Keratinocyte (primary cell): ENCODE data around the gene PLXNB1. TPM values are rescaled to one million over a fixed set of nuclear protein-coding genes. Genes with fewer than 3 reads are reported as not detected.

Source experiments
- DNase-seq: peaks from one replicate; pipeline ENCODE4 v3.0.0-alpha.2; 2011; ENCODE audit warnings: low read depth, missing footprints, low spot score
- FAIRE-seq: peaks from 2 replicates; lab custom pipeline; 2011; peaks lifted over from hg19 to GRCh38; lab: Jason Lieb, UNC
- H2AFZ ChIP-seq: 2 replicates; pipeline ENCODE4 v1.6.0; 2012; ENCODE audit warnings: low read length, control low read depth, inconsistent platforms; ENCODE audit not compliant: control insufficient read depth
- H3K27ac ChIP-seq: 2 replicates; pipeline ENCODE4 v1.5.1; 2011; ENCODE audit warnings: low read length; ENCODE audit not compliant: control insufficient read depth, insufficient read depth
- H3K27me3 ChIP-seq: 3 replicates; pipeline ENCODE4 v1.6.0; 2011; ENCODE audit warnings: low read length; ENCODE audit not compliant: control insufficient read depth, insufficient read depth; ENCODE audit errors: extremely low read depth
- H3K36me3 ChIP-seq, 2 experiments: 2 replicates in 1 of 2; 3 replicates in 1 of 2; pipeline ENCODE4 v1.5.1; 2011; ENCODE audit warnings: low read length in 2 of 2, mild to moderate bottlenecking in 1 of 2; ENCODE audit not compliant: control insufficient read depth in 2 of 2, insufficient read depth in 2 of 2; ENCODE audit errors: extremely low read depth in 1 of 2
- H3K4me1 ChIP-seq: 3 replicates; pipeline ENCODE4 v1.5.1; 2011; ENCODE audit warnings: low read length; ENCODE audit not compliant: control insufficient read depth, insufficient read depth; ENCODE audit errors: extremely low read depth
- H3K4me2 ChIP-seq: 3 replicates; pipeline ENCODE4 v1.6.0; 2011; ENCODE audit warnings: low read depth, low read length; ENCODE audit not compliant: control insufficient read depth, insufficient read depth; ENCODE audit errors: extremely low read depth
- H3K4me3 ChIP-seq, 3 experiments: fragments of 200-600 bp in 1 of 3; sonication (generic) in 1 of 3; 2 replicates in 2 of 3; 3 replicates in 1 of 3; pipeline ENCODE4 v1.5.1; 2011 to 2016; ENCODE audit warnings: low read length in 3 of 3, mild to moderate bottlenecking in 3 of 3, control low read depth in 2 of 3, inconsistent platforms in 1 of 3, low read depth in 1 of 3, mixed read lengths in 1 of 3, mixed run types in 1 of 3, moderate library complexity in 1 of 3; ENCODE audit not compliant: control insufficient read depth in 2 of 3, insufficient read depth in 2 of 3; ENCODE audit errors: extremely low read depth in 1 of 3
- H3K79me2 ChIP-seq: 2 replicates; pipeline ENCODE4 v1.6.0; 2012; ENCODE audit warnings: low read length; ENCODE audit not compliant: control insufficient read depth, insufficient read depth
- H3K9ac ChIP-seq: 3 replicates; pipeline ENCODE4 v1.6.0; 2011; ENCODE audit warnings: low read length; ENCODE audit not compliant: control insufficient read depth, insufficient read depth; ENCODE audit errors: extremely low read depth
- H3K9me1 ChIP-seq: 3 replicates; pipeline ENCODE4 v1.6.0; 2011; ENCODE audit warnings: low read length; ENCODE audit not compliant: control insufficient read depth, insufficient read depth; ENCODE audit errors: extremely low read depth
- H3K9me3 ChIP-seq: 2 replicates; pipeline ENCODE4 v1.5.1; 2012; ENCODE audit warnings: low read depth, low read length; ENCODE audit not compliant: control insufficient read depth
- H4K20me1 ChIP-seq: 3 replicates; pipeline ENCODE4 v1.6.0; 2011; ENCODE audit warnings: low read length; ENCODE audit not compliant: control insufficient read depth, insufficient read depth; ENCODE audit errors: extremely low read depth
- EZH2 ChIP-seq: IDR thresholded peaks from one replicate; pipeline ENCODE4 v1.6.1; 2012; ENCODE audit warnings: inconsistent platforms, mild to moderate bottlenecking, low read length, moderate library complexity
- dilution Hi-C: fragments of 300-500 bp; cut with MboI; formaldehyde crosslinking; loops from one replicate; pipeline ENCODE4 v1.7.0; 2020; ENCODE audit warnings: low sequenced_read_pairs; ENCODE audit not compliant: extremely low pct_ligation_motif_present
- polyA plus RNA-seq, 5 experiments: library from polyadenylated mRNA; depleted of rRNA in 3 of 5; stranded (reverse) in 3 of 5; stranded (forward) in 1 of 5; unstranded in 1 of 5; fragments of >200 nt; gene quantifications; 1 replicate in 1 of 5; 2 replicates in 3 of 5; 3 replicates in 1 of 5; pipeline versions ENCODE4 v1.2.1 to v1.2.3, GENCODE V29; 2011 to 2012; ENCODE audit warnings: missing spikeins in 2 of 5, low read depth in 1 of 5, low replicate concordance in 1 of 5
- TF ChIP-seq, protein P1 (sequence below), 3 experiments: IDR thresholded peaks in 1 of 3; conservative IDR thresholded peaks in 1 of 3; optimal IDR thresholded peaks in 1 of 3; 2 replicates in 2 of 3; 3 replicates in 1 of 3; pipeline versions ENCODE3 to v1.5.1; 2011; ENCODE audit warnings: low read length in 3 of 3, mild to moderate bottlenecking in 3 of 3, moderate library complexity in 2 of 3, control low read depth in 1 of 3, inconsistent platforms in 1 of 3; ENCODE audit not compliant: insufficient read depth in 2 of 3; ENCODE audit errors: extremely low read depth in 1 of 3

PLXNB1 gene
- polyA plus RNA-seq, 1 donor (not counting 4 experiments of a cell fraction or from before 2014, with no cell fraction given) = 83.0 TPM

DNA sequence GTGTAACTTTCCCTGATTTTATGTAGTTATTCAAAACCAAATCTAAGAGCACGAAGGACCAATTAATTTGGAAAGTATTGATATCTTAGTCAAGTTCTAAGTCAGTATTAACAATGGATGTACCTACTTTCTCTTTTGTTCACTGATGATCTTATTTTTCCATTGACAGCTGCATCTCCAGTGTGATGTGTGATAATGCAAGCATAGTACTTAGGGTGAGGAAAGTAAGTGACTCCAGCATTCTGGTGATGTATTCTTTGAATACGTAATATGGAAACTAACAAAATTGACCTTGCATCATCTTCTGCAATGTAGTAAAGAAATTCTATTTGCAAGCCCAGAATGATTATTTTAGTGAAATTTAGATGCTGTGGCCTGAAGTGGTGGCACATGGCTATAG, 35.5 kb downstream of the PLXNB1 start:
- Histone ChIP-seq H3K4me3 (no peak overlapping the region), H4K20me1 (no peaks in the 10 kb centered on the region), H2AFZ (no peak overlapping the region), H3K4me1 (no peaks in the 10 kb centered on the region), H3K9me1 (no peaks in the 10 kb centered on the region), H3K4me2 (no peak overlapping the region), H3K9me3 (no peaks in the 10 kb centered on the region), H3K27me3 (no peaks in the 10 kb centered on the region), H3K79me2 (no peaks in the 10 kb centered on the region), H3K9ac (no peak overlapping the region), H3K36me3 (no peaks in the 10 kb centered on the region), H3K27ac (no peak overlapping the region)
- FAIRE-seq (no peak), DNase-seq (no peak)
- dilution Hi-C loops = no loop called here
- TF ChIP-seq EZH2 = no peak
- TF ChIP-seq, protein P1, sequence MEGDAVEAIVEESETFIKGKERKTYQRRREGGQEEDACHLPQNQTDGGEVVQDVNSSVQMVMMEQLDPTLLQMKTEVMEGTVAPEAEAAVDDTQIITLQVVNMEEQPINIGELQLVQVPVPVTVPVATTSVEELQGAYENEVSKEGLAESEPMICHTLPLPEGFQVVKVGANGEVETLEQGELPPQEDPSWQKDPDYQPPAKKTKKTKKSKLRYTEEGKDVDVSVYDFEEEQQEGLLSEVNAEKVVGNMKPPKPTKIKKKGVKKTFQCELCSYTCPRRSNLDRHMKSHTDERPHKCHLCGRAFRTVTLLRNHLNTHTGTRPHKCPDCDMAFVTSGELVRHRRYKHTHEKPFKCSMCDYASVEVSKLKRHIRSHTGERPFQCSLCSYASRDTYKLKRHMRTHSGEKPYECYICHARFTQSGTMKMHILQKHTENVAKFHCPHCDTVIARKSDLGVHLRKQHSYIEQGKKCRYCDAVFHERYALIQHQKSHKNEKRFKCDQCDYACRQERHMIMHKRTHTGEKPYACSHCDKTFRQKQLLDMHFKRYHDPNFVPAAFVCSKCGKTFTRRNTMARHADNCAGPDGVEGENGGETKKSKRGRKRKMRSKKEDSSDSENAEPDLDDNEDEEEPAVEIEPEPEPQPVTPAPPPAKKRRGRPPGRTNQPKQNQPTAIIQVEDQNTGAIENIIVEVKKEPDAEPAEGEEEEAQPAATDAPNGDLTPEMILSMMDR (optimal IDR thresholded peaks at IDR 0.05 in 1 of 3, IDR thresholded peaks at IDR 0.05 in 1 of 3, conservative IDR thresholded peaks at IDR 0.05 in 1 of 3; ENCODE audit: extremely low read depth in 1 of 3, insufficient read depth in 2 of 3, low read length in 3 of 3) = no peak

DNA sequence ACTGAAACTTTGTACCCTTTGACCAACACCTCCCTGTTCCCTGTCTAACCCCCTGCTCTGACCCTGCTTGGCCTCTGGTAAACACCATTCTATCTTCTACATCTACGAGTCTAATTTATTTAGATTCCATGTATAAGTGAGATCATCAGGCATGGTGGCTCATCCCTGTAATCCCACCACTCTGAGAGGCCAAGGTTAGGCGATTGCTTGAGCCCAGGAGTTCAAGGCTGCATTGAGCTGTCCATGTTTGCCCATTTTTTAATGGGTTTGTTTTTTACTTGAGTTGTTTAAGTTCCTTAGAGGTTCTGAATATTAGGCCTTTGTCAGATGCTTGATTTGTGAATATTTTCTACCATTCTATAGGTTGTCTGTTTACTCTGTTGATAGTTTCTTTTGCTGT, 40.9 kb downstream of the PLXNB1 start:
- Histone ChIP-seq H3K9me1 (no peaks in the 10 kb centered on the region), H3K4me3 (no peak overlapping the region), H3K4me2 (no peak overlapping the region), H3K79me2 (no peaks in the 10 kb centered on the region), H3K36me3 (no peaks in the 10 kb centered on the region), H3K4me1 (no peaks in the 10 kb centered on the region), H3K27me3 (no peaks in the 10 kb centered on the region), H3K27ac (no peak overlapping the region), H4K20me1 (no peaks in the 10 kb centered on the region), H2AFZ (no peak overlapping the region), H3K9me3 (no peaks in the 10 kb centered on the region), H3K9ac (no peak overlapping the region)
- TF ChIP-seq EZH2 = no peak
- TF ChIP-seq, protein P1 (optimal IDR thresholded peaks at IDR 0.05 in 1 of 3, IDR thresholded peaks at IDR 0.05 in 1 of 3, conservative IDR thresholded peaks at IDR 0.05 in 1 of 3; ENCODE audit: extremely low read depth in 1 of 3, insufficient read depth in 2 of 3, low read length in 3 of 3) = no peak
- dilution Hi-C loops = no loop called here
- DNase-seq (no peak), FAIRE-seq (no peak)
